Tibial nerve (tissue), 3 donors: Measurements from ENCODE around the gene STAC.

Experiments
- CTCF ChIP-seq, 5 experiments: fragments of 200-600 bp in 3 of 5; fragments of 450-650 bp in 2 of 5; sonication (generic) in 3 of 5; IDR thresholded peaks; one replicate each; pipeline ENCODE4 v1.5.1; 2016 to 2019; ENCODE audit warnings: antibody characterized with exemption in 5 of 5, mild to moderate bottlenecking in 3 of 5, moderate library complexity in 2 of 5
- POLR2A ChIP-seq, 2 donors: fragments of 450-650 bp; IDR thresholded peaks; one replicate each; pipeline ENCODE4 v1.6.1; 2017; ENCODE audit warnings: antibody characterized with exemption in 2 of 2, mild to moderate bottlenecking in 2 of 2, moderate library complexity in 2 of 2

GRCh38 chr3:36489679-36490425 is 109.5 kb downstream of the STAC start:
- TF ChIP-seq CTCF (IDR thresholded peaks at IDR 0.05) (no peak), POLR2A (IDR thresholded peaks at IDR 0.05) (no peak)
